Gastroesophageal sphincter (tissue), 4 donors: ENCODE measurements around the gene PRDM8. TPM values are rescaled to one million over a fixed set of nuclear protein-coding genes. Genes with fewer than 3 reads are reported as not detected.
A peak's percentile ranks its signal among the peaks of the same experiment; 100 is the strongest.

Experiments
- ATAC-seq: fragments of 150-250 bp; one replicate; pipeline ENCODE4 v1.9.1; 2016; ENCODE audit warnings: mild to moderate bottlenecking, moderate library complexity
- H3K27ac ChIP-seq, 4 donors: fragments of 200-600 bp; sonication (generic) in 3 of 4; 1 replicate in 3 of 4; 2 replicates in 1 of 4; pipeline ENCODE4 v1.5.1; 2016 to 2019
- H3K27me3 ChIP-seq: fragments of 200-600 bp; sonication (generic); one replicate; pipeline ENCODE4 v1.5.1; 2019
- H3K36me3 ChIP-seq, 2 donors: fragments of 200-600 bp; sonication (generic); one replicate each; pipeline ENCODE4 v1.5.1; 2019; ENCODE audit warnings: control low read depth in 1 of 2
- H3K4me1 ChIP-seq, 3 donors: fragments of 200-600 bp; sonication (generic); 1 replicate in 2 of 3; 2 replicates in 1 of 3; pipeline ENCODE4 v1.5.1; 2016 to 2019; ENCODE audit warnings: control low read depth in 2 of 3
- H3K4me3 ChIP-seq, 2 donors: fragments of 200-600 bp; sonication (generic); one replicate each; pipeline ENCODE4 v1.5.1; 2019; ENCODE audit warnings: mild to moderate bottlenecking in 1 of 2, moderate library complexity in 1 of 2
- H3K9me3 ChIP-seq, 3 donors: fragments of 200-600 bp; sonication (generic); one replicate each; pipeline ENCODE4 v1.5.1; 2017 to 2019; ENCODE audit warnings: control low read depth in 2 of 3
- EP300 ChIP-seq: sonication (generic); formaldehyde crosslinking; IDR thresholded peaks from one replicate; pipeline ENCODE4 v1.6.1; 2017; ENCODE audit warnings: antibody characterized with exemption, mild to moderate bottlenecking
- POLR2A ChIP-seq, 2 donors: fragments of 450-650 bp; IDR thresholded peaks; one replicate each; pipeline ENCODE4 v1.6.1; 2017; ENCODE audit warnings: antibody characterized with exemption in 2 of 2, mild to moderate bottlenecking in 2 of 2, moderate library complexity in 1 of 2
- POLR2AphosphoS5 ChIP-seq: sonication (generic); formaldehyde crosslinking; IDR thresholded peaks from one replicate; pipeline ENCODE4 v1.6.1; 2017; ENCODE audit warnings: antibody characterized with exemption
- WGBS, 2 donors: methylation state at CpG; one replicate each; pipeline ENCODE4 v1.1.5; 2018; ENCODE audit warnings: low coverage in 1 of 2; 5-methylcytosine and 5-hydroxymethylcytosine counted together
- total RNA-seq, 4 donors: library from RNA; depleted of rRNA; stranded (reverse); fragments of >200 nt; gene quantifications; one replicate each; pipeline ENCODE4 v1.1.0, GENCODE V29; 2016
- TF ChIP-seq, protein P1 (sequence below), 4 experiments: fragments of 200-600 bp in 2 of 4; fragments of 450-650 bp in 2 of 4; sonication (generic) in 1 of 4; IDR thresholded peaks; one replicate each; pipeline ENCODE4 v1.5.1; 2017 to 2019; ENCODE audit warnings: antibody characterized with exemption in 4 of 4, mild to moderate bottlenecking in 2 of 4, moderate library complexity in 2 of 4

Gene PRDM8
- total RNA-seq, 4 donors from 2014 or later, result 31.2 to 43.6 (median 36.9) TPM

GRCh38 chr4:80197601-80198440 lies 518 bp downstream of the PRDM8 start:
- ATAC-seq, result no peak
- H3K4me1 ChIP-seq, result peaks cover 0 to 24% (median 0%) of the 10 kb centered on the region in 3 donors
- H3K27me3 ChIP-seq, result no peaks in the 10 kb centered on the region
- 54 to 96% methylated on average over 4 to 20 of the region's 45 CpGs for WGBS, 2 donors
- H3K36me3 ChIP-seq, result peaks cover 0 to 22% of the 10 kb centered on the region in 2 donors
- H3K4me3 ChIP-seq, result peak overlapping the region; percentile 15 to 43
- peak overlapping the region in 1 of 4 donors; percentile 22 for H3K27ac ChIP-seq
- TF ChIP-seq POLR2AphosphoS5, result no peak
- no peak for TF ChIP-seq EP300
- TF ChIP-seq, protein P1, sequence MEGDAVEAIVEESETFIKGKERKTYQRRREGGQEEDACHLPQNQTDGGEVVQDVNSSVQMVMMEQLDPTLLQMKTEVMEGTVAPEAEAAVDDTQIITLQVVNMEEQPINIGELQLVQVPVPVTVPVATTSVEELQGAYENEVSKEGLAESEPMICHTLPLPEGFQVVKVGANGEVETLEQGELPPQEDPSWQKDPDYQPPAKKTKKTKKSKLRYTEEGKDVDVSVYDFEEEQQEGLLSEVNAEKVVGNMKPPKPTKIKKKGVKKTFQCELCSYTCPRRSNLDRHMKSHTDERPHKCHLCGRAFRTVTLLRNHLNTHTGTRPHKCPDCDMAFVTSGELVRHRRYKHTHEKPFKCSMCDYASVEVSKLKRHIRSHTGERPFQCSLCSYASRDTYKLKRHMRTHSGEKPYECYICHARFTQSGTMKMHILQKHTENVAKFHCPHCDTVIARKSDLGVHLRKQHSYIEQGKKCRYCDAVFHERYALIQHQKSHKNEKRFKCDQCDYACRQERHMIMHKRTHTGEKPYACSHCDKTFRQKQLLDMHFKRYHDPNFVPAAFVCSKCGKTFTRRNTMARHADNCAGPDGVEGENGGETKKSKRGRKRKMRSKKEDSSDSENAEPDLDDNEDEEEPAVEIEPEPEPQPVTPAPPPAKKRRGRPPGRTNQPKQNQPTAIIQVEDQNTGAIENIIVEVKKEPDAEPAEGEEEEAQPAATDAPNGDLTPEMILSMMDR (IDR thresholded peaks at IDR 0.05), result no peak
- TF ChIP-seq POLR2A (IDR thresholded peaks at IDR 0.05), result no peak
- H3K9me3 ChIP-seq, result no peaks in the 10 kb centered on the region

DNA sequence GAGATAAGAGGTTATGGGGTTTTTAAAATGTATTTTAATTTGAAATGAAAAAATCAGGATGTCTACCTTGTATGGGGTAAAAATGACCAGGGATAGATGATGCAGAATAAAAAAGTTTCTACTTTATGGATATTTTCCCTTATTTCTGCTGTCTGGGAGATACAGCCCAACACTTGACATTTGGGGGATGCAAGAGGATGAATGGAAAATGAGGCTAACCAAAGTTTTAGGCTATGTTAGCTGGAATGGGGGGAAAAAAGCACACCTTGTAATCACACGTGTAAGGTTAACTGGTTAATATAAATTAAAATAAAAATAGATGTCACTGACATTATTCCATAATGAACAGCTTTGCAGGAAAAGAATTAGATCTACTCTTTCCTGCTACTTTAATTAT lies 1.1 kb downstream of the PRDM8 start:
- no peaks in the 10 kb centered on the region for H3K27me3 ChIP-seq
- no peaks in the 10 kb centered on the region for H3K9me3 ChIP-seq
- H3K4me3 ChIP-seq, result peak overlapping the region in 1 of 2 donors; percentile 43
- ATAC-seq, result no peak
- H3K27ac ChIP-seq, result no peak overlapping the region
- peaks cover 0 to 22% of the 10 kb centered on the region in 2 donors for H3K36me3 ChIP-seq
- 52 to 75% methylated on average over 1 of the region's 1 CpG for WGBS, 2 donors
- peaks cover 0 to 26% (median 0%) of the 10 kb centered on the region in 3 donors for H3K4me1 ChIP-seq
- no peak for TF ChIP-seq EP300
- TF ChIP-seq POLR2AphosphoS5, result no peak
- TF ChIP-seq, protein P1 (IDR thresholded peaks at IDR 0.05), result no peak
- no peak for TF ChIP-seq POLR2A (IDR thresholded peaks at IDR 0.05)

DNA sequence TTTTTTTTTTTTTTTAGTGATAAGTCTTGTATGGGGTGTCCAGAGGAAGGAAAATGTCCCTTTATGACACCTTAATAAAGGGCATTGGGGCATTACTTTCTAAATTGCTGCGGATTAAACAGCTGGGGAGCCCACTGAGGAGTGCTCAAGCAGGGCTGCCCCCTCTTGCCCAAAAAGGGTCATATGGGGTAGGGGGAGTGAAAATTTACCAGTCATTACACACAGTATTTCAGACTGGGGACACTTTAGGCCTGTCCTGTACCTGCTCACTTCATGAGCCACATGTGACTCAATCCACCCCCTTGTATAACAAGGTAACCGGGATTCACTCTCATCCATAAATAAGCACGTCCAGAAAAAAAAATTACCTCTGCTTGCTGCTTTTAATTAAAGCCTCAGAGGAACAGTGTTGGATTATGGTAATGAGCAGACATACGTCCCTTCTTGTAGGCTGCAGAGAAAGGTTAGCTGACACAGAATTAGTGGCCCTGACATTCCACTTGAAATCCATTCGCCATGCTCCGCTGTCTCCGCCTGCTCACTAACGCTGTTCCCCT lies 1.8 kb downstream of the PRDM8 start:
- Histone ChIP-seq H3K4me3 (no peak overlapping the region), H3K27me3 (no peaks in the 10 kb centered on the region), H3K36me3 (peaks cover 0 to 22% of the 10 kb centered on the region in 2 donors), H3K4me1 (peaks cover 0 to 32% (median 0%) of the 10 kb centered on the region in 3 donors), H3K27ac (no peak overlapping the region), H3K9me3 (no peaks in the 10 kb centered on the region)
- WGBS, 2 donors, result 80 to 81% methylated on average over 3 to 6 of the region's 8 CpGs
- ATAC-seq, result no peak
- TF ChIP-seq, protein P1 (IDR thresholded peaks at IDR 0.05), result no peak
- TF ChIP-seq EP300, result no peak
- TF ChIP-seq POLR2AphosphoS5, result no peak
- TF ChIP-seq POLR2A (IDR thresholded peaks at IDR 0.05), result no peak

- WGBS, 2 donors, result 80 to 89% methylated on average over 5 to 6 of the region's 6 CpGs
- H3K4me1 ChIP-seq, result peaks cover 0 to 40% (median 0%) of the 10 kb centered on the region in 3 donors
- TF ChIP-seq, protein P1 (IDR thresholded peaks at IDR 0.05), result no peak
- TF ChIP-seq EP300 (no peak), POLR2A (IDR thresholded peaks at IDR 0.05) (no peak), POLR2AphosphoS5 (no peak)
- no peak overlapping the region for H3K27ac ChIP-seq
- H3K36me3 ChIP-seq, result peaks cover 0 to 22% of the 10 kb centered on the region in 2 donors
- no peak overlapping the region for H3K4me3 ChIP-seq
- H3K27me3 ChIP-seq, result no peaks in the 10 kb centered on the region
- no peak for ATAC-seq
- H3K9me3 ChIP-seq, result no peaks in the 10 kb centered on the region
Observed at GRCh38 chr4:80199947-80200346, 2.6 kb downstream of the PRDM8 start.
